Measurements from ENCODE around the gene HEATR1. TPM values are rescaled to one million over a fixed set of nuclear protein-coding genes. Genes with fewer than 3 reads are reported as not detected.

Gene HEATR1
- total and polyA plus RNA-seq, 3 donors from 2014 or later: 27.9 to 57.7 (median 51.7) TPM

DNA sequence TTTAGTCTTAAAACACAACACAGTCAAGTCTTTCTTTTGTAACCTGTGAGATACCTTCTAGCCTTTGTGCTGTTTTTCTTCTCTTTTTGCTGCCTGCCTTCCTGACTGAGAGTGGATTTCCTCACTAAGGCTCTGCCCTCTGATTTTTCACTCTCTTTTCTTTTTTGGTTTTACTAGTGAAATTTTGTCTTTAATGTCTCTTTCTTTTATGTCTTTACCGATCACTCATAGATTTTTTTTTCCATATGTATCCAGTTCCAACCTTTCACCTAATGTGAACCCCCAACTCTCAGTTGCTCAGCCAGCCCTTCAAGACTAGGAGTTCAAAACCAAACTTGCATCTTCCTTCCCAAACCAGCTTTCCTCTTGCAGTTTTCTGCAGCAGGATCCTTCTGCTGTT is 74.0 kb downstream of the HEATR1 start:
- no peaks in the 10 kb centered on the region for H3K36me3 ChIP-seq (ENCODE audit: low read depth, missing control alignments)
- H3K4me3 ChIP-seq: no peak overlapping the region
- no peak for TF ChIP-seq POLR2A (IDR thresholded peaks at IDR 0.05)
- TF ChIP-seq, protein P1, sequence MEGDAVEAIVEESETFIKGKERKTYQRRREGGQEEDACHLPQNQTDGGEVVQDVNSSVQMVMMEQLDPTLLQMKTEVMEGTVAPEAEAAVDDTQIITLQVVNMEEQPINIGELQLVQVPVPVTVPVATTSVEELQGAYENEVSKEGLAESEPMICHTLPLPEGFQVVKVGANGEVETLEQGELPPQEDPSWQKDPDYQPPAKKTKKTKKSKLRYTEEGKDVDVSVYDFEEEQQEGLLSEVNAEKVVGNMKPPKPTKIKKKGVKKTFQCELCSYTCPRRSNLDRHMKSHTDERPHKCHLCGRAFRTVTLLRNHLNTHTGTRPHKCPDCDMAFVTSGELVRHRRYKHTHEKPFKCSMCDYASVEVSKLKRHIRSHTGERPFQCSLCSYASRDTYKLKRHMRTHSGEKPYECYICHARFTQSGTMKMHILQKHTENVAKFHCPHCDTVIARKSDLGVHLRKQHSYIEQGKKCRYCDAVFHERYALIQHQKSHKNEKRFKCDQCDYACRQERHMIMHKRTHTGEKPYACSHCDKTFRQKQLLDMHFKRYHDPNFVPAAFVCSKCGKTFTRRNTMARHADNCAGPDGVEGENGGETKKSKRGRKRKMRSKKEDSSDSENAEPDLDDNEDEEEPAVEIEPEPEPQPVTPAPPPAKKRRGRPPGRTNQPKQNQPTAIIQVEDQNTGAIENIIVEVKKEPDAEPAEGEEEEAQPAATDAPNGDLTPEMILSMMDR (IDR thresholded peaks at IDR 0.05): no peak
- H3K9me3 ChIP-seq: no peaks in the 10 kb centered on the region
- 79 to 86% methylated on average over 1 of the region's 1 CpG for WGBS, 2 donors
- intact Hi-C loops (cut with DNase I; ENCODE audit: low total_unique reads): no loop called here
- no peak for DNase-seq
- H3K4me1 ChIP-seq: no peaks in the 10 kb centered on the region
- H3K27ac ChIP-seq: no peak overlapping the region
- H3K27me3 ChIP-seq: no peaks in the 10 kb centered on the region

DNA sequence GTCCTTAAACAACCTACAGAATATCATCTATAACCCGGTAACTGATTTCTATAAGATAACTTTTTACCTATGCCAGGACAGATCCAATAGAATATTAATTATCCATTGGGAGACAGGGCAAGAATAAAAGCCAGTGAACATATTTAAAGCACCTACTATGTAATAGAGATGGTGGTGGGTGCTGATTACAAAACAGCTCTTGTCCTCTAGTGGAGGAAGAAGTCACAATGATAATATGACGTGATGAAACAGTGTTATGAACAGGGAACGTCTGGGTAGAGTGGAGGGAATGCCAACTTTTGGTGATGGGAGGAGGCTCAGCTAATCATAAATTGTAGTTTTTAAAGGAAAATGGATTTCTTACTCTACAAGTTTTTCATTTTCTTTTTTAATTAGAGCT is 78.2 kb downstream of the HEATR1 start:
- H3K36me3 ChIP-seq (ENCODE audit: low read depth, missing control alignments): no peaks in the 10 kb centered on the region
- WGBS, 2 donors: 77 to 78% methylated on average over 3 of the region's 3 CpGs
- intact Hi-C loops (cut with DNase I; ENCODE audit: low total_unique reads): no loop called here

GRCh38 chr1:236524895-236525184 is 79.5 kb downstream of the HEATR1 start:
- no peak for DNase-seq
- WGBS, 2 donors: 4 to 5% methylated on average over 3 of the region's 3 CpGs
- no peaks in the 10 kb centered on the region for H3K27me3 ChIP-seq
- TF ChIP-seq, protein P1 (IDR thresholded peaks at IDR 0.05): no peak
- no peak for TF ChIP-seq POLR2A (IDR thresholded peaks at IDR 0.05)
- H3K9me3 ChIP-seq: no peaks in the 10 kb centered on the region
- intact Hi-C loops (cut with DNase I; ENCODE audit: low total_unique reads): no loop called here
- H3K36me3 ChIP-seq (ENCODE audit: low read depth, missing control alignments): no peaks in the 10 kb centered on the region
- peaks cover 9% of the 10 kb centered on the region for H3K4me1 ChIP-seq
- peak overlapping the region in 1 of 2 donors; percentile 82 for H3K27ac ChIP-seq
- H3K4me3 ChIP-seq: peak overlapping the region; percentile 86 to 97

More for the DNA sequence above, 78.2 kb downstream of the HEATR1 start:
- H3K27ac ChIP-seq: no peak overlapping the region
- no peaks in the 10 kb centered on the region for H3K27me3 ChIP-seq
- H3K4me1 ChIP-seq: peaks cover 9% of the 10 kb centered on the region
- no peak for DNase-seq
- no peak overlapping the region for H3K4me3 ChIP-seq
- no peaks in the 10 kb centered on the region for H3K9me3 ChIP-seq
- TF ChIP-seq, protein P1 (IDR thresholded peaks at IDR 0.05): no peak
- TF ChIP-seq POLR2A (IDR thresholded peaks at IDR 0.05): no peak

DNA sequence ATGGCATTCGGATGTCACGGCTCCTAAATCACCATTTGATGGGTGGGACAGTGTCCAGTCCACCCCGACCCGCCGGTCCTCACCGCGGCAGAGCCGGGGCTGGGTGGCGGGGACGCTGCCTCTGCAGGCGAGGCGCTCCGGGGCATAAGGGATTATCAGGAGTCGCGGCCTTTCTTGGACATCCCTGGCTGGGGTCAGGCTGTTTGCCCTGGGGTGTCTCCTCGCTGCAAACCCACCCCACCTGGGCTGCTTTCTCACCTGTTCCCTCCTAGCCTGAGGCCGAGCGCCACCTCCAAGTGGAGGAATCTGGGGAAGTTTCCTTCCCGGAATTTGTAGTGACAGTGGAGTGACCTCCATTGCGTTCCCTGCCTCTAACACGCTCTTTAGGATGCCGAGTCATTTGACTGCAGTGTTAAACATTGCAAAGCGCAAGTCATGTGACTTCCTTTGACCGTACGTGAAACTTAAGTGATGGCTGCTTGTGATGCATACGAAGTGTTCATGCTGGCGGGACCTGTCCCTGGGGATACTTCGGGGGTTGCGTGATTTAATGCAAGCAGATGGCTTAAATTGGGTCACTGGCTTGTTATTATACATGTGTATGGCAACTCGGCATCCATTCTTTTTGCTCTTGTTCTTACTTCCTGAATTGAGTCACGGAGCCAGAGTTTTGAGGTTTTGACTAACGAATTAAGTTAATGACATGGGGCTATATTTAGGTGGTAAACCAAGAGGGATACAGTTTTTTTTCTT is 80.0 kb downstream of the HEATR1 start:
- intact Hi-C loops (cut with DNase I; ENCODE audit: low total_unique reads): no loop called here
- no peak for TF ChIP-seq POLR2A (IDR thresholded peaks at IDR 0.05)
- TF ChIP-seq, protein P1 (IDR thresholded peaks at IDR 0.05): no peak

DNA sequence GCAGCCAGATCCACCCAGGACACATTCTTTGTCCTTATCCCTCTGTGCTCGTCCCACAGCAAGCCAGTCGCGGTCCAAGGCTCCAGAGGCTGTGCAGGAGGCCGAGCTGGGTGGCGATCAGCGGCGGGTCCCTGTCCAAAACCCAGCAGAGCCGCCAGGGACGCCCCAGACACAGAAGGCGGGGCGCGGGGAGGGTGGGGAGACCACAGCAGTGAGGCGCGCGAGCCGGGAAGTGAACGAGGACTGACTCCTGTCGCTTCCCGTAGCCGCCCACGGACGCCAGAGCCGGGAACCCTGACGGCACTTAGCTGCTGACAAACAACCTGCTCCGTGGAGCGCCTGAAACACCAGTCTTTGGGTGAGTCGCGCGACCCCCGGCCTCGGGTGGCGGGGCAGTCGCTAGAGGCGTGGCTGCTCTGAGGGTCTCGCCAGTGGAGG is 80.6 kb downstream of the HEATR1 start, which contains the start of gene LGALS8:
Gene LGALS8 (plus strand): TSS at position 279 of the 438 bp plus-strand sequence. CDS start 2,089 bp downstream, outside the sequence.
- TF ChIP-seq POLR2A (IDR thresholded peaks at IDR 0.05): no peak
- TF ChIP-seq, protein P1 (IDR thresholded peaks at IDR 0.05): no peak
- 0 to 1% methylated on average over 19 to 34 of the region's 35 CpGs for WGBS, 2 donors

More for the DNA sequence above, 80.0 kb downstream of the HEATR1 start:
- WGBS, 2 donors: 0 to 1% methylated on average over 21 to 32 of the region's 32 CpGs
- Histone ChIP-seq H3K27me3 (no peaks in the 10 kb centered on the region), H3K9me3 (no peaks in the 10 kb centered on the region), H3K27ac (peak overlapping the region; percentile 82 to 89), H3K4me1 (peaks cover 9% of the 10 kb centered on the region), H3K36me3 (ENCODE audit: low read depth, missing control alignments) (no peaks in the 10 kb centered on the region), H3K4me3 (peak overlapping the region; percentile 86 to 97)
- peak; percentile 79 for DNase-seq

More for the DNA sequence above, 80.6 kb downstream of the HEATR1 start, which contains the start of gene LGALS8:
- Histone ChIP-seq H3K9me3 (no peaks in the 10 kb centered on the region), H3K4me1 (peaks cover 9% of the 10 kb centered on the region), H3K36me3 (ENCODE audit: low read depth, missing control alignments) (no peaks in the 10 kb centered on the region), H3K27me3 (no peaks in the 10 kb centered on the region), H3K27ac (peak within 1 kb of the TSS; percentile 82 to 89), H3K4me3 (peak within 1 kb of the TSS; percentile 86 to 97)
- peak; percentile 93 for DNase-seq
- intact Hi-C loops (cut with DNase I; ENCODE audit: low total_unique reads): no loop called here

Data from testis (tissue), 3 donors.